Stimulated activated CD4-positive, alpha-beta T cell treated with anti-CD3 and anti-CD28 coated beads, Interleukin-15, amount 100 ng/mL, for 48 hours (primary cell): ENCODE results near the gene STC2.
"Not testable (repeated sequence)": the region's sequence is repeated elsewhere in the genome, so short reads cannot be mapped to it uniquely, and the experiment has no call there.

Source experiments
- DNase-seq, 2 donors: peaks; one replicate each; pipeline ENCODE4 v3.0.0-alpha.2; 2020; ENCODE audit warnings: low read depth in 2 of 2

STC2 gene, protein sequence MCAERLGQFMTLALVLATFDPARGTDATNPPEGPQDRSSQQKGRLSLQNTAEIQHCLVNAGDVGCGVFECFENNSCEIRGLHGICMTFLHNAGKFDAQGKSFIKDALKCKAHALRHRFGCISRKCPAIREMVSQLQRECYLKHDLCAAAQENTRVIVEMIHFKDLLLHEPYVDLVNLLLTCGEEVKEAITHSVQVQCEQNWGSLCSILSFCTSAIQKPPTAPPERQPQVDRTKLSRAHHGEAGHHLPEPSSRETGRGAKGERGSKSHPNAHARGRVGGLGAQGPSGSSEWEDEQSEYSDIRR

GRCh38 chr5:173327948-173328843 is at the start of gene STC2:
Gene STC2 (minus strand): TSS chr5:173328414. CDS start chr5:173328193, 221 bp downstream.
- DNase-seq: peak; percentile 70

- DNase-seq: no peak
These were observed 43.2 kb upstream of the STC2 start for GRCh38 chr5:173371400-173371799.

DNA sequence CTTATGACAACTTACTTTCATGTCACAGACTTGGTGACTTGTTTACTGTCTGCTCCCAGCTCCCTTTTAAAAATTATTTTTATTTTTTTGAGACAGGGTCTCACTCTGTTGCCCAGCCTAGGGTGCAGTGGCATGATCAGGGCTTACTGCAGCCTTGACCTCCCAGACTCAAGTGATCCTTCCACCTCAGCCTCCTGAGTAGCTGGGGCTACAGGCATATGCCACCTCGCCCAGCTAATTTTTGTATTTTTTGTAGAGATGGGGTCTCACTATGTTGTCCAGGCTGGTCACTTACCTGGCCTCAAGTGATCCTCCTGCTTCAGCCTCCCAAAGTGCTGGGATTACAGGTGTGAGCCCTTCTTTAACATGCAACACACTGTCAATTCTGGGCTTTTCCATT is 35.2 kb upstream of the STC2 start:
- DNase-seq: not testable (repeated sequence)

GRCh38 chr5:173355561-173355960 is 27.3 kb upstream of the STC2 start:
- no peak for DNase-seq

GRCh38 chr5:173354645-173355044 is 26.4 kb upstream of the STC2 start:
- DNase-seq: no peak

DNA sequence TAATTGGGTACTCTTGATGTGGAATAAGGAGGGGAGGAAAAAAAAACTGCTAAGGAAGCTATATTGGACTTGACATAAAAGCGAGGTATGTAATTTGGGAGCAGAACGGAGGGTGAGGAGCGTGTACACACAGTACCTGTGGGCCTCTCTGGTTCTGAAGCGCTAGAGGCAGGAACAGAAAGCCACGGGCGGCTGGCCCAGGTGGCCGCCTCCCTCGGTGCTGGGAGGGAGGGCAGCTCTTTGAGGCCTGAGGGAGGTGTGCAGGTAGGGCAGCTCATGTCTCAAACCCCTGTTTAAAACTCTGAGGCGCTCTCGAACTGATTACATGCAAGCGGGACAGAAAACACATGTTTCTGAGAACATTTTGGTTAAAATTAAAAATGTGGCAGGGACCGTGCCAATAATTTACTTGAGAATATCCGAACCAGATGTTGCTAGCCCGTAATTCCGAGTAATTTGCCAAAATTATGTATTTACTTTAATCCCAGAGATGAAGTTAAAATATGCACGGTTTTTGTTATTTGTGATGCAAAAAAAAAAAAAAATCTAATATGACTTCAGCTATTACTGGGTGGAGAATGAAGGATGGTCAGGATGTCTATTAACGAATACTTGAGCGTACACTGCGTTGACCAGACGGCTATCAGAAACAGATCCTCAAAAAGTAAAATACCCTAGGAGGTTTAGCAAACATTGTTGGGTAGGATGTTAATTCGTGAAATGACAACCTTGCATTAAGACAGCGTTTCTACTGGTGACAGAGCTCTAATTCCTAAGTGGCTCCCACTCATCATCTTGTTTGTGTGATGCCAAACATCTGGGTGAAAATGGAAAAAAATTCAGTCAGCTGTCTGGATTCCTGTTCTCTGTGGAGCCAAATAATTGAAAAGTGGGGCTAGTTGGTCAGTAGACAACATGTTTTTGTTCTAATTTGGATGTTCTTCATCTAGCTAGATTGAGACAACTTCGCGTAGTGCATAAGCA is 24.4 kb upstream of the STC2 start:
- DNase-seq: no peak

GRCh38 chr5:173342813-173343755 is 14.9 kb upstream of the STC2 start:
- DNase-seq: no peak

- no peak for DNase-seq
These were observed 13.8 kb upstream of the STC2 start for GRCh38 chr5:173341961-173342430.

DNA sequence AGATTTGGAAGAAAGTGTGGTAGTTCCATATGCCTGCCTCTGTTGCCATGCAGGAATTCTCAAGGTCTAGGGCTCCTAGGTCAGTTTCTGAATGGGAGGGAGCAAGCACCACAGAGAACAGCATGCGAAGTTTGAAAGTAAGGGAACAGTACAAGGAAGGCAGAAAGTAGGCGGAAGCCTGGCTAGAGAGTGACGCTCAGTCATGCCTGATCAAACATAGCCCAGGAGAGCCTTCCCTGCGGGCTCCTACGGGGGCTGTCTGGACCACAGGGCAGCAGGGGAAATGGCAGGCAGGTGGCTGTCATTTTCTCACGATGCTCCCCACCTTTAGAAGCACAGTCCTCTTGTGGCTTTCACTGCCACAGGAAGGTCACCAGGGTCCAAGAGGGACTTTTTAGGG is 12.8 kb upstream of the STC2 start:
- no peak for DNase-seq

- DNase-seq: no peak
These were observed 12.2 kb upstream of the STC2 start for GRCh38 chr5:173340451-173340850.

DNA sequence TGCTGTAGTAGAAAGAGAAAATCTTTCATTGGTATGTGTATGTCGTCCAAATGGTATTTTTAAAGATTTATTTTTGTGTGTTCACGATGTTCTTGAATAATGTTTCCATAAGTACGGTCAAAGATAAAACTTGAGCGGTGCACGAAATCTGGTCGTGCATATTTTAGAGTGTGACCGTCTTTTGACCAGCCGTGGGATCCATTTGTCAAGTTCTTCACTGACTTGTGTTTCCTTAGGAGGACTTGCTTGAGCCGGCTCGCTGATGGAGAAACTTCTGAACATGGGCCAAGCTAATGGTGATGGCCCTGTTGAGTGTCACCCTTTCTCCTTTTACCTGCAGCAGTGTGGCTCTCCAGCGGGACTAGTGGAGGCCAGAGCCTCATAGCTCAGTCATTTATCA is 11.1 kb upstream of the STC2 start:
- DNase-seq: no peak

DNA sequence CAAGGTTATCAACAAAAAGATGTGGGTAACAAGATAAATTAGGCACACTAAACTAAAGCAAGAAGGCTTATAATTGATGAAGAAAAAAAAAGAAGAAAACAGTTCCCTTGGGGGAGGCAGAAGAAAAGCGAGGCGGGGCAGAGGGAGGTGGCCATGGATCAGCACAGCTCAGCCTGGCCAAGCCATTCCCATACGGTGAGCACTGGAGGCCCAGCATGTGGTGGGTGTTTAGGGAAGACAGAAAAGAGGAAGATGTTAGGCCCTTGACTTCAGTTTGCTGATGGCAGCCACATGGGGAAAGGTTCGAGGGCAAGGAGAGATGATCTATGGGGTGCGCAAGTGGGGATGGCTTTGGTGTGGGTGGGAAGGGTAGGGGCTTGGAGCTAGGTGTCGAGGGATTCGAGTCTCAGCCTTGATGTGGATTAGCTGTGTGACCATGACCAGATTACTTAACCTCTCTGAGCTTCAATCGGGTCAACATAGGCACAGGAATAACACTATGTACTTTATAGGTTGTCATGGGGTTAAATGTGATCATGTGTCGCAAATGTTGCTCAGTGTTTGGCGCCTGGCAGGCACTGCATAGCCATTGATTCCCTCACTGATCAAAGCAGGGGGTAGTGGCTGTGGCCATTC is 10.3 kb upstream of the STC2 start:
- DNase-seq: no peak

DNA sequence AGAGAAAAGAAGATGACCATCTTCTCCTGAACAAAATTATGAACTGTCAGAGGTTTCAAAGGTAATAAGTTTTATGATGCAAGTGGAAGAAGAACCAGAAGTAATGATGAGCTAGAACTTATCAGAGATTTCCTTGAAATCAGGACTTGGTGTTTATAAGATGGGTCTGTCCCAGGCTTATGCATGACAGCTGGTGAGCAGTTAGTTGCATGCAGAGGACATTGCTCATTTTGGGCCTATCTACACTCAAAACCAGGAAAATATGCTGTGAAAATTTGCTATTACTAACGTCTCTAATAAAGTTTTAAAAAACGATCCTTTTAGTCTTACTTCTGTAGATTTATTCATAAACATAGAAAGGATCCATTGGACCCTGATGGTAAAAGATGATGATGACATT is 6.6 kb upstream of the STC2 start:
- DNase-seq: no peak

DNA sequence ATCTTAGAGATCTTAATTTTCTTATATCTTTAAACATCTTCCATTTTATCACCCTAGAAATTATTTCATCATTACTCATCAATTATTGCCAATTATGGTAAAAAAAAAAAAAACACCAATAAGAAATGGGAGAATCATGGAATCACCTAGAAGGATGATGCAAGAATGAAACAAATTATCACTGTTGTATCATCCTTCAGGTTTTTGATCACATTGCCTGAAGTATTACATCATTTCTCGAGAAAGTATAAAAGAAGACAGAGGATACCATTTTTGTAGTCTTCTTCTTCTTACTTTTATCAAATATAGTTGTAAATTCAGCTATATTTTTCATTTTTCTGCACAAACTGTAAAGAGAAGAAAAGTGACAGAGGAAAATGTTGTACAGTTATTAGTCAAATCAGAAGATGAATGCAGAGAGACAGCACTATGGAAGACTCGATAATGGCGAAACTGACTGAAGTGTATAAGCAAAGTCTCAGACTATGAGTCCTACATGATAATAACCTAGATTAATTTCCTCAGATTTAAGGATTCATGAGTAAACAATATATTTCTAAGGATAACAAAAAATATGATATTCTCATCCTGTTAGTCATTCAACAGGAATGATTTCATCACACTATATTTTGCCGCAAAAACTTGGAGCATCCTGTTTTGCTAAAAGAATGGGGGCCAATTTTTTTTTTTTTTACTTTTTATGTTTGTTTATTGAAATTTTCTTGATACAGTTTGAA is 5.9 kb upstream of the STC2 start:
- no peak for DNase-seq

DNA sequence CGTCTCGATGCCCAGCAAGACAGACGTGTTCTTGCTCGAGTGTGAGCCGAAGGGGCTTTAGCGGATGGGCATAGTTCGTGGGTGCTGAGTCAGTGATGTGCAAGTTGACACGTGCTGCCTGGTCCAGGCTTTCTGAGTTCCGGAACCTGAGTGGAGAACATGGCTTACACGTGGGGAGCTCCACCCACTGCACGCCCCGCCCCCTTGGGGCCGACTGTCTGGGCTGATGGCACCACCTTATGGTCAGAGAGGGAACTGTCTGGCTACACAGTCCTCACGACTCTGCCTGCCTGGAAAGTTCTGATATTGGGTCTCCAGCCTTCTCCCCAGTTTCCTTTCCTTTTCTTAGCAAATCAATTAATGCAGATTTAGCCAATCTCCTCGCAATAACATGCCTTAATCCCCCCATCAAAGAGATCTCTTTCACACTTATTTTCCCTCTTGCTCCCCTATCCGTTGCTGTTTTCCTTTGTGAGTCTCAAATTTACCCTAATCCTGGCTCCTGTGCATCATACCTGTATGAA is 3.8 kb upstream of the STC2 start:
- peak; percentile 85 to 86 for DNase-seq

DNA sequence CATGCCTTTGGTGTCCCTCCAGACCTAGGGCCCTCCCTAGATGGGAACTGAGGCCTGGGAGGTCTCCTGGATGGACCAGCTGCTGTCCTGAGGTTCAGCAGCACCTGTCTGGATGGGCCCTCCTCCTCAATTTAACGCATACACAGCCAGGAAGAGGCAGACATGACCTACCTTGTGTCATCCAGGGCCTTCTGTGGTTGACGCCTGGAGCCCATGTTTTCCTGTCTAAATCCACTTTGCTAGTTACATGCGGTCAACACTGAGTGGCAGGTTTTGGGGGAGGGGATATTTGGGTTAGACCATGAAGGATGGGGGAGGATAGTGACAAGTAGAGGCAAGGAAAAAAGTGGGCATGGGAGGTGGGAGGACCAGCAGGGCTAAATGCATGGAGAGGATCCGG is 3.1 kb upstream of the STC2 start:
- DNase-seq: no peak

- DNase-seq: no peak
These were observed 2.4 kb upstream of the STC2 start for GRCh38 chr5:173330338-173331206.
